Tibial nerve (tissue), 4 donors: Measurements from ENCODE around the gene DPP9.

Source experiments
- CTCF ChIP-seq, 5 experiments: fragments of 200-600 bp in 3 of 5; fragments of 450-650 bp in 2 of 5; sonication (generic) in 3 of 5; IDR thresholded peaks; one replicate each; pipeline ENCODE4 v1.5.1; 2016 to 2019; ENCODE audit warnings: antibody characterized with exemption in 5 of 5, mild to moderate bottlenecking in 3 of 5, moderate library complexity in 2 of 5
- EP300 ChIP-seq, 2 donors: sonication (generic); formaldehyde crosslinking; IDR thresholded peaks; one replicate each; pipeline ENCODE4 v1.6.1; 2017; ENCODE audit warnings: antibody characterized with exemption in 2 of 2, mild to moderate bottlenecking in 1 of 2

- TF ChIP-seq EP300 (IDR thresholded peaks at IDR 0.05) (no peak), CTCF (IDR thresholded peaks at IDR 0.05) (no peak)
Observed at GRCh38 chr19:4671185-4671851, 52.3 kb downstream of the DPP9 start.
